Neural cell (in vitro differentiated cells): Measurements from ENCODE around the gene CNOT2.

Experiments used
- CTCF ChIP-seq: fragments of 450-650 bp; IDR thresholded peaks from 2 replicates; pipeline ENCODE4 v1.5.1; 2014; ENCODE audit warnings: antibody characterized with exemption, mild to moderate bottlenecking, moderate library complexity; ENCODE audit not compliant: poor library complexity, severe bottlenecking
- POLR2AphosphoS5 ChIP-seq: IDR thresholded peaks from 2 replicates; pipeline ENCODE4 v1.6.1; 2012
- REST ChIP-seq: IDR thresholded peaks from 2 replicates; pipeline ENCODE4 v1.6.1; 2012; ENCODE audit warnings: borderline replicate concordance

DNA sequence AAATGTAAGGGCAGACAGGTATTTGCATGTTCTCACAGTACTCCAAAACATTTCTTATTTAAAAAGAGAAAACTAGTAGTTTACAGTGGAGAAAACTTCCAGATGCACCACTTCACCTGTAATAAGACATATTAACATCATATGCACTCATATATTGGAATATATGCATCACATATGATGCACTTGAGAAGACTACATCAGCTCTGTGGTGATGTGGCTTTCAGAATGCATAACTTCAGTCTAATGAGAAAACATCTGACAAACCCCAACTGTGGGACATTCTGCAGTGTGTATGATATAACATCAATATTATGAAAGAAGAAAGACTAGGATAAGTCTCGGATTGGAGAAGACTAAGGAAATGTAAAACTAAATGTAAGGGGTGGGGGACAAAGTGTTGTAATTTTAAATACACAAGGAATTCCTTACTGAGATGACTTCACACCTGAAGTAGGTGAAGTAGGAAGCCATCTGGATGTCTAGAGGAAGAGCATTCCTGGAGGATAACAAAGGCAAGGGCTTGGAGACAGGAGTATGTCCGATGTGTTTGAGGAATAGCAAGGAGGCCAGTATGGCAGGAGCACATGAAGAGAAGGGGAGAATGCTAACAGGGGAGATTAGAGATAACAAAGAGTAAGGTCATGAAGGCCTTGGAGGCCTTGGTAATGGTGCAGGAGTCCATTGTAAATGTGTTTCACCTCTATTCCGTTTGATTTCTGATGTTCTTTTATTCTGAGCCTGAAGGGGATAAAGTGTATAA, 49.0 kb downstream of the CNOT2 start:
- TF ChIP-seq POLR2AphosphoS5 (no peak), REST (no peak), CTCF (no peak)
